Thoracic aorta endothelial cell (primary cell): ENCODE data around the gene ERN1. TPM values are rescaled to one million over a fixed set of nuclear protein-coding genes. Genes with fewer than 3 reads are reported as not detected.
A peak's percentile ranks its signal among the peaks of the same experiment; 100 is the strongest.

Experiments used
- small RNA-seq: library from RNA; depleted of rRNA; stranded (forward); fragments of <200 nt; gene quantifications from one replicate; pipeline ENCODE3, GENCODE V24; 2012
- total RNA-seq: library from RNA; depleted of rRNA; stranded (reverse); fragments of >200 nt; gene quantifications from 2 replicates; pipeline ENCODE4 v1.2.3, GENCODE V29; 2012

The ERN1 gene
- 19.3 and 22.6 TPM in 2 replicates for total RNA-seq

GRCh38 chr17:64129765-64130558 is at the start of gene ERN1:
TSS of gene ERN1 (minus strand) at chr17:64130144. CDS start at chr17:64130029, 115 bp downstream.

GRCh38 chr17:64020056-64020766 is 109.7 kb downstream of the ERN1 start, which contains the start of gene ICAM2:
TSS of gene ICAM2 (minus strand) at chr17:64020633. CDS start at chr17:64006691, 13,942 bp downstream.

GRCh38 chr17:63998050-63998720 is 131.8 kb downstream of the ERN1 start, which contains the start of gene PRR29:
TSS of gene PRR29 (plus strand) at chr17:63998351. CDS start at chr17:63998365, 14 bp downstream.

Small RNA genes within 50 kb of the gene (small RNA-seq; reads per million reads assigned to genes)
- gene SNORD104 = 8,481 reads per million, percentile 100 among the genes with 10 or more reads in this experiment

Other genes starting within 250 kb of the ERN1 start
- gene GH2, start 248.2 kb downstream of the ERN1 start, total RNA-seq = not detected in 2 replicates
- gene CSH1, start 233.6 kb downstream of the ERN1 start, total RNA-seq = not detected in 2 replicates
- gene CSHL1, start 218.9 kb downstream of the ERN1 start, total RNA-seq = not detected in 2 replicates
- gene GH1, start 211.3 kb downstream of the ERN1 start, total RNA-seq = not detected in 2 replicates
- 1.3 and 1.5 TPM in 2 replicates for gene CD79B, start 197.8 kb downstream of the ERN1 start, total RNA-seq
- 0.07 and 0.13 TPM in 2 replicates for gene SCN4A, start 157.2 kb downstream of the ERN1 start, total RNA-seq
- 0.14 and 0.66 TPM in 2 replicates for gene PRR29, start 131.8 kb downstream of the ERN1 start, total RNA-seq
- 898 and 963 TPM in 2 replicates for gene ICAM2, start 109.5 kb downstream of the ERN1 start, total RNA-seq
- gene TEX2, start 133.1 kb upstream of the ERN1 start, total RNA-seq = 34.0 and 35.0 TPM in 2 replicates